ENCODE data around the gene NEDD1.

NEDD1 gene

GRCh38 chr12:97003276-97003675 lies 96.2 kb downstream of the NEDD1 start:
- DNase-seq (ENCODE audit: low spot score) (no peak), FAIRE-seq (no peak)

All from RCC 7860 (cell line).